B cell (primary cell): ENCODE results near the gene RASGEF1B. TPM values are rescaled to one million over a fixed set of nuclear protein-coding genes. Genes with fewer than 3 reads are reported as not detected.

Source experiments
- ATAC-seq: fragments of 200-7000 bp; cut with Tn5 transposase; one replicate; pipeline ENCODE4 v1.10.0; 2021; ENCODE audit warnings: low read depth, mild to moderate bottlenecking, moderate number of reproducible peaks, moderate library complexity
- CTCF ChIA-PET: fragments of 350-600 bp; sonication (Branson Sonifier 250); formaldehyde crosslinking; loops from one replicate; lab custom pipeline; 2021; ENCODE audit warnings: antibody characterized with exemption, inconsistent platforms; lab: Charles Lee
- POLR2A ChIA-PET: fragments of 350-600 bp; sonication (Branson Sonifier 250); formaldehyde crosslinking; loops from one replicate; lab custom pipeline; 2021; ENCODE audit warnings: antibody characterized with exemption; lab: Charles Lee
- DNase-seq: peaks from one replicate; pipeline ENCODE4 v3.0.0; 2013
- H2AFZ ChIP-seq: 2 replicates; pipeline ENCODE4 v1.6.1; 2012; ENCODE audit warnings: mild to moderate bottlenecking, low read depth, low read length; ENCODE audit not compliant: insufficient read depth, poor library complexity, severe bottlenecking
- H3K27ac ChIP-seq, 2 donors: 1 replicate in 1 of 2; 2 replicates in 1 of 2; pipeline ENCODE4 v1.5.1; 2012 to 2013; ENCODE audit warnings: low read length in 2 of 2, mild to moderate bottlenecking in 2 of 2, moderate library complexity in 1 of 2
- H3K27me3 ChIP-seq, 4 experiments: fragments of 200-600 bp in 1 of 4; sonication (generic) in 1 of 4; replicated peaks in 1 of 4; 1 replicate in 2 of 4; 2 replicates in 2 of 4; pipeline versions ENCODE4 v1.6.1 to v1.7.0; 2013 to 2016; ENCODE audit warnings: low read length in 3 of 4, mild to moderate bottlenecking in 2 of 4, mixed read lengths in 1 of 4, moderate library complexity in 1 of 4; ENCODE audit not compliant: insufficient read depth in 4 of 4, control insufficient read depth in 3 of 4; ENCODE audit errors: control extremely low read depth in 1 of 4
- H3K36me3 ChIP-seq, 2 experiments: replicated peaks in 1 of 2; 1 replicate in 1 of 2; 2 replicates in 1 of 2; pipeline versions ENCODE4 v1.6.1 to v1.7.1; 2013; ENCODE audit warnings: low read length in 1 of 2; ENCODE audit not compliant: insufficient read depth in 2 of 2, control insufficient read depth in 1 of 2; ENCODE audit errors: control extremely low read depth in 1 of 2, extremely low read depth in 1 of 2
- H3K4me1 ChIP-seq, 2 donors: fragments of 200-600 bp in 1 of 2; sonication (generic) in 1 of 2; 1 replicate in 1 of 2; 2 replicates in 1 of 2; pipeline versions ENCODE4 v1.5.1 to v1.6.1; 2013 to 2017; ENCODE audit warnings: low read length in 2 of 2; ENCODE audit not compliant: control insufficient read depth in 2 of 2, insufficient read depth in 2 of 2
- H3K4me2 ChIP-seq: replicated peaks from 2 replicates; pipeline ENCODE3; 2012; ENCODE audit warnings: mild to moderate bottlenecking, low read depth, low read length; ENCODE audit not compliant: poor library complexity, severe bottlenecking
- H3K4me3 ChIP-seq, 5 experiments: fragments of 200-600 bp in 1 of 5; sonication (generic) in 1 of 5; 1 replicate in 3 of 5; 2 replicates in 2 of 5; pipeline versions ENCODE4 v1.5.1 to v1.7.0; 2011 to 2016; ENCODE audit warnings: low read length in 4 of 5, mild to moderate bottlenecking in 4 of 5, low read depth in 2 of 5, control low read depth in 1 of 5, moderate library complexity in 1 of 5; ENCODE audit not compliant: insufficient read depth in 1 of 5; ENCODE audit errors: control extremely low read depth in 1 of 5, extremely low read depth in 1 of 5
- H3K79me2 ChIP-seq: fragments of 200-600 bp; sonication (generic); one replicate; pipeline ENCODE4 v1.6.0; 2016; ENCODE audit warnings: low read length; ENCODE audit not compliant: control insufficient read depth, insufficient read depth
- H3K9ac ChIP-seq: fragments of 200-600 bp; sonication (generic); 2 replicates; pipeline ENCODE4 v1.6.1; 2017; ENCODE audit warnings: mild to moderate bottlenecking, low read length, moderate library complexity
- H3K9me3 ChIP-seq, 3 donors: one replicate each; pipeline versions ENCODE4 v1.6.1 to v1.7.1; 2013; ENCODE audit warnings: low read length in 2 of 3; ENCODE audit not compliant: control insufficient read depth in 2 of 3, insufficient read depth in 1 of 3; ENCODE audit errors: control extremely low read depth in 1 of 3
- H4K20me1 ChIP-seq: 2 replicates; pipeline ENCODE4 v1.6.0; 2012; ENCODE audit warnings: mild to moderate bottlenecking, low read length; ENCODE audit not compliant: insufficient read depth, control insufficient read depth, poor library complexity, severe bottlenecking
- H3K27ac Mint-ChIP-seq: one replicate; pipeline ENCODE4 v1.8.0; 2021; ENCODE audit warnings: mixed read lengths
- H3K27me3 Mint-ChIP-seq: one replicate; pipeline ENCODE4 v1.8.0; 2021; ENCODE audit warnings: mixed read lengths
- H3K4me1 Mint-ChIP-seq: one replicate; pipeline ENCODE4 v1.8.0; 2021; ENCODE audit warnings: mixed read lengths
- H3K4me3 Mint-ChIP-seq: one replicate; pipeline ENCODE4 v1.8.0; 2021; ENCODE audit warnings: mixed read lengths
- H3K9me3 Mint-ChIP-seq: one replicate; pipeline ENCODE4 v1.8.0; 2022; ENCODE audit warnings: mixed read lengths; ENCODE audit not compliant: insufficient read depth
- CTCF ChIP-seq: fragments of 200-600 bp; IDR thresholded peaks from one replicate; pipeline ENCODE4 v1.8.0; 2022; ENCODE audit warnings: antibody characterized with exemption, mild to moderate bottlenecking
- EZH2 ChIP-seq: IDR thresholded peaks from 2 replicates; pipeline ENCODE4 v1.6.1; 2012; ENCODE audit warnings: borderline replicate concordance, low read depth, mild to moderate bottlenecking, moderate library complexity, low read length; ENCODE audit not compliant: insufficient read depth, poor library complexity, severe bottlenecking
- WGBS: methylation state at CpG from one replicate; pipeline ENCODE4 v1.1.5; 2013; ENCODE audit warnings: missing lambda C conversion rate; ENCODE audit not compliant: insufficient coverage; 5-methylcytosine and 5-hydroxymethylcytosine counted together
- intact Hi-C: fragments of 100-400 bp; cut with micrococcal nuclease; formaldehyde crosslinking; loops from one replicate; pipeline ENCODE4 v1.10.0; 2022
- polyA plus RNA-seq: library from polyadenylated mRNA; depleted of rRNA; stranded (reverse); fragments of >200 nt; gene quantifications from 2 replicates; pipeline ENCODE4 v1.2.3, GENCODE V29; 2012
- total RNA-seq, 2 donors: library from RNA; stranded (reverse); fragments of 120-200 nt in 1 of 2; gene quantifications; 1 replicate in 1 of 2; 2 replicates in 1 of 2; pipeline versions ENCODE4 v1.2.3 to v1.2.4, GENCODE V29; 2013 to 2022

The RASGEF1B gene
- total and polyA plus RNA-seq, 2 donors (not counting 1 experiment from before 2014, with no cell fraction given) = 20.4 to 130 TPM

DNA sequence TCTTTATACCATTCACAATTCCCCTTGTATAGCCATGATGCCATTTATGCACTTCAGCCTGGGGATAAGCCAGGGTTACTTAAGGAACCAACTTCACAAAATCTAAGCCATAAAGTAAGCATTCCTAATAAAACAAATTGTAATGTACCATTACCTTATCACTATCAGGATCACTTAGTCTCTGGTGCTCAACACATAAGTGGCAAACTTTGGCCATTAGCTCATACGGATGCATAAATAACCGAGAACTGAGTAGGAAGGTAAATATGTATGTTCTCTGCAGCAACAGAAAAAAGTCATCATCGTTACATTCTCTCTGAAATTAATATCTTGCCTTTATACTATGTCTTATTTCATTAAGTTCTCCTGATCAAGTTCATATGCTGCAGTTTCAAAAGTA, 14.4 kb downstream of the RASGEF1B start:
- DNase-seq (no peak), ATAC-seq (no peak)
- Histone ChIP-seq H3K9ac (no peak overlapping the region), H2AFZ (no peak overlapping the region), H3K4me2 (no peak overlapping the region), H3K27me3 (no peaks in the 10 kb centered on the region), H4K20me1 (peaks cover 94% of the 10 kb centered on the region), H3K4me3 (no peak overlapping the region), H3K9me3 (no peaks in the 10 kb centered on the region), H3K4me1 (peaks cover 26 to 44% of the 10 kb centered on the region in 2 donors), H3K36me3 (peaks cover 28 to 68% of the 10 kb centered on the region in 2 experiments), H3K79me2 (peaks cover 91% of the 10 kb centered on the region), H3K27ac (no peak overlapping the region)
- POLR2A ChIA-PET = interaction anchor here (1.5 kb wide), 1 partner anchor 14 kb away, joined by 3 read pairs; the partner anchor contains the start of gene RASGEF1B
- intact Hi-C loops = no loop called here
- H3K27me3 Mint-ChIP-seq = no peaks in the 10 kb centered on the region
- CTCF ChIA-PET = no interaction called here
- no peak for TF ChIP-seq CTCF
- TF ChIP-seq EZH2 = no peak
- no peak overlapping the region for H3K27ac Mint-ChIP-seq
- no CpG with 5 or more reads among the region's 3 CpGs for WGBS
- H3K4me1 Mint-ChIP-seq = peaks cover 77% of the 10 kb centered on the region
- no peak overlapping the region for H3K4me3 Mint-ChIP-seq
- no peaks in the 10 kb centered on the region for H3K9me3 Mint-ChIP-seq

DNA sequence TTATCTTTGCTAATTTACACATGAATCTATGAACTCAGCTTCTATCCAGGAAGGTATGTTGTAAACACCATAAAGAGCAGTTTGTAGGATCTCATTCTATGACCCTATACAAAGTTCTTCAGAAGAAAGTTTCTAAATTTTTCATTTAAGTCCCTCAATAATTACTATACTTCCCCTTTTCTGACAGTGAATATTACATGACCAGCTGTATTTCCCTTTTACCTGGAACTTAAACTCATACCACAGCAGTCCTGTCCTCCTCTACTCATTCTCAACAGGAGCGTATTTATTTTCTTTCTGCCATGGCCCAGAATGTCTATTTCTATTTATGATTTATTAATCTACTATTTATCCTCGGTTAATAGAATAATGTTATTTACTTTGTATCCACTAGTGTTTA, 15.8 kb downstream of the RASGEF1B start:
- H3K27ac ChIP-seq = peak overlapping the region in 1 of 2 donors; percentile 5
- Mint-ChIP-seq H3K4me1 (peaks cover 69% of the 10 kb centered on the region), H3K4me3 (no peak overlapping the region), H3K27me3 (no peaks in the 10 kb centered on the region), H3K9me3 (no peaks in the 10 kb centered on the region), H3K27ac (peak overlapping the region; percentile 29)
- WGBS = no CpG with 5 or more reads among the region's 2 CpGs
- no peaks in the 10 kb centered on the region for H3K9me3 ChIP-seq
- no peak overlapping the region for H3K4me2 ChIP-seq
- H3K9ac ChIP-seq = no peak overlapping the region
- peaks cover 91% of the 10 kb centered on the region for H4K20me1 ChIP-seq
- H3K79me2 ChIP-seq = peaks cover 83% of the 10 kb centered on the region
- TF ChIP-seq EZH2 (no peak), CTCF (no peak)
- no peak for DNase-seq
- CTCF ChIA-PET = interaction anchor here (3.5 to 3.7 kb wide), 3 partner anchors 9 to 389 kb away, joined by 11 to 19 read pairs (median 13); no protein-coding TSS in a partner anchor
- H3K27me3 ChIP-seq = no peaks in the 10 kb centered on the region
- POLR2A ChIA-PET = interaction anchor here (1.5 kb wide), 1 partner anchor 16 kb away, joined by 3 read pairs; the partner anchor contains the start of gene RASGEF1B
- no peak overlapping the region for H2AFZ ChIP-seq
- no peak for ATAC-seq
- H3K36me3 ChIP-seq = peaks cover 29 to 78% of the 10 kb centered on the region in 2 experiments
- intact Hi-C loops = no loop called here
- H3K4me3 ChIP-seq = no peak overlapping the region
- peaks cover 17 to 30% of the 10 kb centered on the region in 2 donors for H3K4me1 ChIP-seq
